Measurements from ENCODE around the gene ABLIM3. TPM values are rescaled to one million over a fixed set of nuclear protein-coding genes. Genes with fewer than 3 reads are reported as not detected.

Gene ABLIM3
- total and polyA plus RNA-seq, 2 experiments from 2014 or later, result 7.3 to 7.8 TPM

GRCh38 chr5:149128023-149128875 lies 13.0 kb upstream of the ABLIM3 start:
- Histone ChIP-seq H3K9me2 (replicated peaks; ENCODE audit: insufficient read depth) (no peaks in the 10 kb centered on the region), H3K27ac (no peak overlapping the region), H3K4me1 (ENCODE audit: insufficient read depth) (peaks cover 16% of the 10 kb centered on the region), H4K20me1 (ENCODE audit: insufficient read depth, poor library complexity, severe bottlenecking) (no peaks in the 10 kb centered on the region), H2AFZ (no peak overlapping the region), H3K27me3 (no peaks in the 10 kb centered on the region), H3K4me3 (no peak overlapping the region), H3K79me2 (no peaks in the 10 kb centered on the region), H3K4me2 (no peak overlapping the region), H3K36me3 (replicated peaks; ENCODE audit: insufficient read depth, low read depth) (no peaks in the 10 kb centered on the region), H3K9me3 (ENCODE audit: low read depth) (no peaks in the 10 kb centered on the region)
- TF ChIP-seq CTCF (IDR thresholded peaks at IDR 0.05; ENCODE audit: poor library complexity), result peak; percentile 57
- no peak for TF ChIP-seq EZH2phosphoT487 (IDR thresholded peaks at IDR 0.05; ENCODE audit: low read depth, severe bottlenecking, unreplicated experiment)
- DNase-seq (ENCODE audit: low spot score), result peak; percentile 58
- WGBS (ENCODE audit: low lambda C conversion rate, missing lambda C conversion rate), result 38% methylated on average over 13 of the region's 13 CpGs

- 61% methylated on average over 1 of the region's 1 CpG for WGBS (ENCODE audit: low lambda C conversion rate, missing lambda C conversion rate)
Observed at GRCh38 chr5:149129181-149129580, 12.1 kb upstream of the ABLIM3 start.

GRCh38 chr5:149130121-149130914 lies 11.0 kb upstream of the ABLIM3 start:
- H3K36me3 ChIP-seq (replicated peaks; ENCODE audit: insufficient read depth, low read depth), result no peaks in the 10 kb centered on the region
- H3K27ac ChIP-seq, result peak overlapping the region; percentile 38

More at GRCh38 chr5:149129181-149129580, 12.1 kb upstream of the ABLIM3 start:
- Histone ChIP-seq H3K27me3 (no peaks in the 10 kb centered on the region), H3K79me2 (no peaks in the 10 kb centered on the region), H4K20me1 (ENCODE audit: insufficient read depth, poor library complexity, severe bottlenecking) (no peaks in the 10 kb centered on the region), H3K9me2 (replicated peaks; ENCODE audit: insufficient read depth) (no peaks in the 10 kb centered on the region), H3K9me3 (ENCODE audit: low read depth) (no peaks in the 10 kb centered on the region), H2AFZ (no peak overlapping the region), H3K36me3 (replicated peaks; ENCODE audit: insufficient read depth, low read depth) (no peaks in the 10 kb centered on the region), H3K4me2 (no peak overlapping the region), H3K4me1 (ENCODE audit: insufficient read depth) (peaks cover 16% of the 10 kb centered on the region), H3K4me3 (no peak overlapping the region), H3K27ac (no peak overlapping the region)
- no peak for DNase-seq (ENCODE audit: low spot score)
- TF ChIP-seq EZH2 (IDR thresholded peaks at IDR 0.05; ENCODE audit: borderline replicate concordance) (no peak), EZH2phosphoT487 (IDR thresholded peaks at IDR 0.05; ENCODE audit: low read depth, severe bottlenecking, unreplicated experiment) (no peak), CTCF (IDR thresholded peaks at IDR 0.05; ENCODE audit: poor library complexity) (no peak)

More at GRCh38 chr5:149130121-149130914, 11.0 kb upstream of the ABLIM3 start:
- peaks cover 16% of the 10 kb centered on the region for H3K4me1 ChIP-seq (ENCODE audit: insufficient read depth)
- 65% methylated on average over 8 of the region's 8 CpGs for WGBS (ENCODE audit: low lambda C conversion rate, missing lambda C conversion rate)
- no peak overlapping the region for H2AFZ ChIP-seq
- no peak overlapping the region for H3K4me2 ChIP-seq
- no peaks in the 10 kb centered on the region for H3K27me3 ChIP-seq
- H3K4me3 ChIP-seq, result no peak overlapping the region
- no peaks in the 10 kb centered on the region for H3K79me2 ChIP-seq
- no peaks in the 10 kb centered on the region for H3K9me3 ChIP-seq (ENCODE audit: low read depth)
- H3K9me2 ChIP-seq (replicated peaks; ENCODE audit: insufficient read depth), result no peaks in the 10 kb centered on the region
- H4K20me1 ChIP-seq (ENCODE audit: insufficient read depth, poor library complexity, severe bottlenecking), result no peaks in the 10 kb centered on the region
- no peak for DNase-seq (ENCODE audit: low spot score)
- TF ChIP-seq CTCF (IDR thresholded peaks at IDR 0.05; ENCODE audit: poor library complexity) (no peak), EZH2phosphoT487 (IDR thresholded peaks at IDR 0.05; ENCODE audit: low read depth, severe bottlenecking, unreplicated experiment) (no peak), EZH2 (IDR thresholded peaks at IDR 0.05; ENCODE audit: borderline replicate concordance) (no peak)

All from hepatocyte (in vitro differentiated cells).